IPS DF 6.9 (cell line): ENCODE data around the gene ZFP92.
"Not testable (repeated sequence)": the region's sequence is repeated elsewhere in the genome, so short reads cannot be mapped to it uniquely, and the experiment has no call there.

Source experiments
- DNase-seq: peaks from one replicate; pipeline ENCODE4 v3.0.0-alpha.2; 2013; ENCODE audit warnings: low read depth, low spot score
- H3K27ac ChIP-seq: one replicate; pipeline ENCODE4 v1.5.1; 2013; ENCODE audit warnings: low read length, control low read depth
- H3K27me3 ChIP-seq: 2 replicates; pipeline ENCODE4 v1.6.1; 2013; ENCODE audit warnings: mild to moderate bottlenecking, low read length; ENCODE audit not compliant: control insufficient read depth, insufficient read depth
- H3K36me3 ChIP-seq: 2 replicates; pipeline ENCODE4 v1.6.1; 2013; ENCODE audit warnings: low read length; ENCODE audit not compliant: control insufficient read depth, insufficient read depth
- H3K4me1 ChIP-seq: 2 replicates; pipeline ENCODE4 v1.6.1; 2013; ENCODE audit warnings: low read length; ENCODE audit not compliant: control insufficient read depth, insufficient read depth
- H3K4me3 ChIP-seq: 2 replicates; pipeline ENCODE4 v1.5.1; 2013; ENCODE audit warnings: mild to moderate bottlenecking, low read length
- H3K9me3 ChIP-seq: 2 replicates; pipeline ENCODE4 v1.6.1; 2013; ENCODE audit warnings: low read length, inconsistent platforms; ENCODE audit not compliant: control insufficient read depth, insufficient read depth
- WGBS: extraction: QIAGEN DNeasy Blood & Tissue Kit; methylation state at CpG from one replicate; pipeline ENCODE4 v1.1.7; 2013; ENCODE audit warnings: mixed read lengths, missing lambda C conversion rate; ENCODE audit not compliant: insufficient read length, insufficient coverage; 5-methylcytosine and 5-hydroxymethylcytosine counted together

The ZFP92 gene

DNA sequence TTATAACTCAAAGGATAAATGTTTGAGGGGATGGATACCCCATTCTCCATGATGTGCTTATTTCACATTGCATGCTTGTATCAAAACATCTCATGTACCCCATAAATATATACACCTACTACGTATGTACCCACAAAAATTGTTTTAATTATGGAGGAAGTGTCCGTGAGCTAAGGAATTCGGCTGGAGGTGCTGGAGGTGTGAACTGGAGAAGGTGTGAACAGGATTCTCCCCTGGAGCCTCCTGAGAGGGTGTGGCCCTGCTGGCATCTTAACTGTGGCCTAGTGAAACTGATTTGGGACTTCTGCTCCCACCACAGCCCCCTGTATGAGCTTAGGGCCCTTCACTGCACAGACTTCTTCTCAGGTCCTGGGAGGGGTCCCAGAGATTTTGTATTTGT is 33.5 kb upstream of the ZFP92 start:
- Histone ChIP-seq H3K27me3 (no peaks in the 10 kb centered on the region), H3K36me3 (no peaks in the 10 kb centered on the region), H3K4me3 (no peak overlapping the region), H3K9me3 (no peaks in the 10 kb centered on the region), H3K27ac (no peak overlapping the region), H3K4me1 (no peaks in the 10 kb centered on the region)
- WGBS, result no CpG with 5 or more reads among the region's 3 CpGs
- DNase-seq, result no peak

DNA sequence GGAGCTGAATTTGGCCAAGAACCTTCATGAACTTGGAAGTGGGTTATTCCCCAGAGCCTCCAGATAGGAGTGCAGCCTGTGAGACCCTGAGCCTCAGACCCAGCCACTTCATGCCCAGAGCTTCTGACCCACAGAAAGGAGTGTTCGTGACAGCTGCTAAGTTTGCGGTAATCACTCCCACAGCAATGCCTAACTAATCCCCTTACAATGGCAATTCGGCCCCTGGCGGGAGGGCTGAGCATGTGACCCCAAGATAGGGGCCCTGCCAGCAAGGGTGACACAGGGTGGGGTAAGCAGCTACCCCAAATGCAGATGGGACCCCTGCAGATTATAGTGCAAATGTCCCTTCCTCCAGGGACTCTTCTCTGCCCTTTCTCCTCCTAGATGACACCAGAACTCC is 32.7 kb upstream of the ZFP92 start:
- H3K4me1 ChIP-seq, result no peaks in the 10 kb centered on the region
- no peaks in the 10 kb centered on the region for H3K9me3 ChIP-seq
- H3K27me3 ChIP-seq, result no peaks in the 10 kb centered on the region
- H3K4me3 ChIP-seq, result no peak overlapping the region
- no peak overlapping the region for H3K27ac ChIP-seq
- no CpG with 5 or more reads among the region's 4 CpGs for WGBS
- H3K36me3 ChIP-seq, result no peaks in the 10 kb centered on the region
- DNase-seq, result no peak

DNA sequence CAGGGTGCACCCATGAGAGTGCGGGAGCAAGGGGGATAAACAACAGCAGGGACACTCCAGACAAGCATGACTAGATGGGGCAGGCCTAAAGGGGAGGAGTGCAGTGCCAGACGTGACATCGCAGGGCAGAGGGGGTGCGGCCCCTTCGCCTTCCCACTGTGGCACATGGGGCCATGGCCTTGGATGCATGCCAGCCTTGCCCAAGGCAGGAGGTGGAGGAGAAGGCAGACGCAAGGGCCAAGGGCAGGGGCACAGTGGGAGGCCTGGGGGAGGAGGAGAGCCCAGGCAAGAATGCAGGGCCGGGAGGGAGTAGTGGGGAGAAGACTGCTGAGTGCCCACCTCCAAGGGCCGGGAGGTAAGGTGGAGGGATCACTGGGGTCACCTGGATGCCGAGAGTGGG is 31.8 kb upstream of the ZFP92 start:
- WGBS, result no CpG with 5 or more reads among the region's 9 CpGs
- H3K9me3 ChIP-seq, result no peaks in the 10 kb centered on the region
- no peak overlapping the region for H3K27ac ChIP-seq
- no peak overlapping the region for H3K4me3 ChIP-seq
- no peak for DNase-seq
- no peaks in the 10 kb centered on the region for H3K4me1 ChIP-seq
- H3K27me3 ChIP-seq, result no peaks in the 10 kb centered on the region
- no peaks in the 10 kb centered on the region for H3K36me3 ChIP-seq

DNA sequence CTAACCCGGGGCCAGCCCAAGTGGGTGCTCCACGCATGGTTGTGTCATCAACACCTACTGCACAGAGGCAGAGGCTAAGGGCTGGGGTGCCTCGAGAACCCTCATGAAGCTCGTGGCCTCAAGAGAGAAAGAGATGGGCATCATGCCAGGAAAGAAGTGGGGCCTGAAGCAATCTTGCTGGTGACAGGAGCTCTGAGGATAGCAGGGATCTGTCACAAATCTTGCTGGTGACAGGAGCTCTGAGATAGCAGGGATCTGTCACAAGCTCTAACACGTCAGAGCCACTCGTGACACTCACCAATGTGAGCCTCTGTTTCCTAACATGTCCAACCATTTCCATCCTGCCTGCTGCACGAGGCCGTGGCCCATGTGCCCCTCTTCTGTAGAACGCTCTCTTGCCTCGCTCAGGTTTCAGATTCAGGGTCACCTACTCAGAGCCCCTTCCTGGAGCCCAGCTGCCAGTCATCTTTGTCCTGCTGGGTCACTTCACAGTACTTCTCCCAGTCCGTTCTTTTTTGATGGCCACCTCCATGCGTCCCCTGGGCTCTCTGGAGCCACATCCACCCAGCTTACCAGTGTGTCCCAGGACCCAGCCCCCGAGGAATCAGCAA is 31.2 kb upstream of the ZFP92 start:
- WGBS, result no CpG with 5 or more reads among the region's 13 CpGs
- DNase-seq, result no peak
- no peak overlapping the region for H3K4me3 ChIP-seq
- no peak overlapping the region for H3K27ac ChIP-seq
- no peaks in the 10 kb centered on the region for H3K36me3 ChIP-seq
- no peaks in the 10 kb centered on the region for H3K27me3 ChIP-seq
- H3K4me1 ChIP-seq, result no peaks in the 10 kb centered on the region
- no peaks in the 10 kb centered on the region for H3K9me3 ChIP-seq

DNA sequence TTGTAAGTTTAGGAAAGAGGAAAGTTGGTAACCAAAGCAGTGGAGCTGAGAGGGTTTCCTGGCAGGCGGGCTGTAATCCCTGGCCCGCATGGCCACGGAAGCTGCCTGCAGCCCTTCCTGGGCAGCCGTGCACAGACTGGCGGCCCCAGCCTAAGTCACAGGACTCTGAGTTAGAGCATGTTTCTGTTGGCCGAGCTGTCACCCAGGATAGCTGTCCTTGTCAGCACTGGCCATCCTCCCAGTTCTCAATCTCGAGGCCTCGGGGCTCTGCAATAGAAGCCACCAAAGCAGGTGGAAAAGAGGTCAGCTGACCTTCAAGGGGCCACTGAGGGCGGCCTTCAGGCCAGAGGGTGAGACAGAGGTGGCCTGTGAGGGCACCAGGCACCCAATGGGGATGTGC is 30.6 kb upstream of the ZFP92 start:
- Histone ChIP-seq H3K4me1 (no peaks in the 10 kb centered on the region), H3K36me3 (no peaks in the 10 kb centered on the region), H3K4me3 (no peak overlapping the region), H3K27ac (no peak overlapping the region), H3K9me3 (no peaks in the 10 kb centered on the region), H3K27me3 (no peaks in the 10 kb centered on the region)
- no CpG with 5 or more reads among the region's 9 CpGs for WGBS
- DNase-seq, result no peak

DNA sequence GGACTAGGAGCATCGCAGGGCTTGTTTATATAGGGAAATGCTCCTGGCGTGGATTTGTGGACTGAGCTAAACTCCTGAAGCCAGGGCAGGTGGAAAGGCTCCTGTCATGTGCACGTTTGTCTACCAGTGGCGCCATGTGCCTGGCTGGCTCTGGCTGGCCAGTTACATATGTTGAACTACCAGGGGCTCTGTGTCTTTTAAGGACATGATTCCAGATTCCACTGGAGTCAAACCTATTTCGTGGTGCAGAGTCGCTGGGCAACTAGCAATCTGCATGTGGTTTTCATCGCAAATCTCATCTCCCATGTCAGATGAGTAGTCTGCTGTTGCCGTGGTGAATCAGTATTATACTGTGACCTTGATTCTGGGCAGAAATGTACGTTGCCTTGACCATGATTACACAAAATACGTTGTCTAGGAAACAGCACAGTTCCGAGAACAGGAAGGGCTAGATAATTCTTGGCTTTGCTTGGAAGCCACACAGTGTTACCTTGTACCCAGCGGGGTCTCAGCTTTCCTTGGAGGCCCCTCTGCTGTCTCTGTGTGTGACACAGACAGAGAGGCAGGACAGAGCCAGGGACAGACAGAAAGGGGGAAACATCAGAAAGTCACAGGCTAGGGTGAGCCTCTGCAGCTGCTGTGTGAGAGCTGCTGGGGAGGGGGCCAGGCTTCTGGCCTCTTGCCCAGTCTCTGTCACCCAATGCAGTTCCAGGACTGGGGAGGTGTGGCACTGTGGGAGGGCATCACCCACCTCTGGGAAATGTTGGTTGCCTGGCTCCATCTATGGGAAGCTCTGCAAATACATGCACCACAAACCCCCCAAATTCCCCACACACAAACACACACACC is 29.4 kb upstream of the ZFP92 start:
- H3K4me3 ChIP-seq, result no peak overlapping the region
- no peak overlapping the region for H3K27ac ChIP-seq
- no CpG with 5 or more reads among the region's 12 CpGs for WGBS
- H3K9me3 ChIP-seq, result no peaks in the 10 kb centered on the region
- no peak for DNase-seq
- H3K4me1 ChIP-seq, result no peaks in the 10 kb centered on the region
- H3K36me3 ChIP-seq, result no peaks in the 10 kb centered on the region
- H3K27me3 ChIP-seq, result no peaks in the 10 kb centered on the region

DNA sequence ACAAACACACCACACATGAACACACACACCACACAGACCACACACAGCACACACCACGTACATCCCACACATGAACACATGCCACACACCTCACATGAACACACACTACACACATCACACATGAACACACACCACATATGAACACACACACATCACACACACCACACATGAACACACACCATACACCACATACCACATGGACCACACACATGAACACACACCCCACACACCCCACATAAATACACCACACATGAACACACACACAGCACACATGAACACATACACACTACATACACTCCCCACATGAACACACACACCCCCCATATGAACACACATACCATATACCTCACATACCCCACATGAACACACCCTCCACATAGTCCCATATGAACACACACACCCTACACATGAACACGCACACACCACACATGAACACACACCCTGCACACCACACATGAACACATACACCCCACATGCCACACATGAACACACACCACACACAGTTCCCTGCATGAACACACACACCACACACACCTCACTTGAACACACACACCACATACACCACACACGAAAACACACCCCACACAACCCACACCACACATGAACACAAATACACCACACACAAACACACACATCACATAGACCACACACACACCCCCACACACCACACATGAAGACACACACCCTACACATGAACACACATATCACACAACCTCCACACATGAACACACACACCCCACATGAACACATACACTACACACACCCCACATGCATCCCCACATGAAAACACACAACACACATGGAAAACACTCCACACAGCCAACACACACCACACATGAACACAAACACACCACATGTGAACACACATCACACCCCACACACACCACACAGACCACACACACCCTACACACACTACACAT is 28.4 kb upstream of the ZFP92 start:
- Histone ChIP-seq H3K9me3 (no peaks in the 10 kb centered on the region), H3K4me1 (no peaks in the 10 kb centered on the region), H3K36me3 (no peaks in the 10 kb centered on the region), H3K4me3 (no peak overlapping the region), H3K27me3 (no peaks in the 10 kb centered on the region), H3K27ac (no peak overlapping the region)
- no peak for DNase-seq
- 100% methylated on average over 1 of the region's 3 CpGs for WGBS

DNA sequence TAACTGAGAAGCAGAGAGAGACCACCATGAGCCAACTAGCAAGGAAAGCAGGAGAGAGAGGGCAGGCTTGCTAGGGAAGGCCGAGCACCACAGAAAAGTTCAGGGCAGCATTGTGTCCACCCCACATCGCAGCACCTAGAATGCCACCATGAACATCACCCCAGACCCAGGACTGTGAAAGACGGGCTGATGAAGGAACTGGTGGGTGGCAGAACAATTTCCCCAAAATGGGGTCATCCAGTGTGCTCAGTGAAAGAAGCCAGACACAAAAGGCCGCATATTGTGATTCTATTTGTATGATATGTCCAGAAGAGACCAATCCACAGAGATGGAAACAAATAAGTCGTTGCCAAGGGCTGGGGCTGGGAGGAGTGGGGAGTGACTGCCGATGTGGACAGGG is 26.9 kb upstream of the ZFP92 start:
- Histone ChIP-seq H3K27me3 (no peaks in the 10 kb centered on the region), H3K36me3 (no peaks in the 10 kb centered on the region), H3K4me3 (no peak overlapping the region), H3K9me3 (no peaks in the 10 kb centered on the region), H3K27ac (no peak overlapping the region), H3K4me1 (no peaks in the 10 kb centered on the region)
- no peak for DNase-seq
- WGBS, result no CpG with 5 or more reads among the region's 6 CpGs

DNA sequence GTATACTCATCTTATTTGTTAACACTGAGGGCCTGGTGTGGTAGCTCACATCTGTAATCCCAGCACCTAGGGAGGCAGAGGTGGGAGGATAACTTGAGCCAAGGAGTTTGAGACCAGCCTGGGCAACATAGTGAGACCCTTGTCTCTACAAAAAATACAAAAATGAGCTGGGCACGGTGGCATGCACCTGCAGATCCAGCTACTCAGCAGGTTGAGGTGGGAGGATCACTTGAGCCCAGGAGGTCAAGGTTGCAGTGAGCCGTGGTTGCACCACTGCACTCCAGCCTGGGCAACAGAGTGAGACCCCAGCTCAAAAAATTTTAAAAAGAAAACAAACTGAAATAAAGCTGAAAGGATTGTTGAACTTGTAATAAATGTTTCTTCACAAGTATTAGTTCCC is 26.3 kb upstream of the ZFP92 start:
- not testable (repeated sequence) for H3K27ac ChIP-seq, DNase-seq
- WGBS, result no CpG with 5 or more reads among the region's 2 CpGs

DNA sequence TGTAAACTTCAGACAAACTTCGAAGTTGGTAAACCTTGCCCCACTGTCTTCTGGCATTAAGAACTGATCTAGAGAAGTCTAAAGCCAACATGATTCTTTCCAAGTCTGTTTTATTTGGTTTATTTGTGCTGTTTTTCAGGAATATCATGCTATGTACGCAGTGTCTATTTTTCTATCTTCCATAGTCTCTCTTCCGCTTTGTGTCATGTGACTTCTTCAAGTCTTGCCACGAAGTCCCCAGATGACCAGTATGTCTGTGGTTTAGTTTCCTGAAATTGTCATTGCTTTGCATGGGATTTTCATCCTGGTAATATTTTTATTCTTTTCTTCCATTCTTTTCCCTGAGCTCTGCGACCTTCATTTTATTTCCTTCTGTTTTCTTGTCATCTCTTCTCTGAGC is 25.2 kb upstream of the ZFP92 start:
- H3K4me3 ChIP-seq, result no peak overlapping the region
- DNase-seq, result no peak
- no peaks in the 10 kb centered on the region for H3K4me1 ChIP-seq
- no CpG with 5 or more reads among the region's 5 CpGs for WGBS
- no peaks in the 10 kb centered on the region for H3K9me3 ChIP-seq
- H3K36me3 ChIP-seq, result no peaks in the 10 kb centered on the region
- H3K27ac ChIP-seq, result no peak overlapping the region
- no peaks in the 10 kb centered on the region for H3K27me3 ChIP-seq

More for the DNA sequence above, 26.3 kb upstream of the ZFP92 start:
- not testable (repeated sequence) for H3K9me3 ChIP-seq, H3K4me1 ChIP-seq, H3K4me3 ChIP-seq, H3K27me3 ChIP-seq, H3K36me3 ChIP-seq
